ENCODE measurements around the gene RIF1.
"Not testable (repeated sequence)": the region's sequence is repeated elsewhere in the genome, so short reads cannot be mapped to it uniquely, and the experiment has no call there.

RIF1 gene

DNA sequence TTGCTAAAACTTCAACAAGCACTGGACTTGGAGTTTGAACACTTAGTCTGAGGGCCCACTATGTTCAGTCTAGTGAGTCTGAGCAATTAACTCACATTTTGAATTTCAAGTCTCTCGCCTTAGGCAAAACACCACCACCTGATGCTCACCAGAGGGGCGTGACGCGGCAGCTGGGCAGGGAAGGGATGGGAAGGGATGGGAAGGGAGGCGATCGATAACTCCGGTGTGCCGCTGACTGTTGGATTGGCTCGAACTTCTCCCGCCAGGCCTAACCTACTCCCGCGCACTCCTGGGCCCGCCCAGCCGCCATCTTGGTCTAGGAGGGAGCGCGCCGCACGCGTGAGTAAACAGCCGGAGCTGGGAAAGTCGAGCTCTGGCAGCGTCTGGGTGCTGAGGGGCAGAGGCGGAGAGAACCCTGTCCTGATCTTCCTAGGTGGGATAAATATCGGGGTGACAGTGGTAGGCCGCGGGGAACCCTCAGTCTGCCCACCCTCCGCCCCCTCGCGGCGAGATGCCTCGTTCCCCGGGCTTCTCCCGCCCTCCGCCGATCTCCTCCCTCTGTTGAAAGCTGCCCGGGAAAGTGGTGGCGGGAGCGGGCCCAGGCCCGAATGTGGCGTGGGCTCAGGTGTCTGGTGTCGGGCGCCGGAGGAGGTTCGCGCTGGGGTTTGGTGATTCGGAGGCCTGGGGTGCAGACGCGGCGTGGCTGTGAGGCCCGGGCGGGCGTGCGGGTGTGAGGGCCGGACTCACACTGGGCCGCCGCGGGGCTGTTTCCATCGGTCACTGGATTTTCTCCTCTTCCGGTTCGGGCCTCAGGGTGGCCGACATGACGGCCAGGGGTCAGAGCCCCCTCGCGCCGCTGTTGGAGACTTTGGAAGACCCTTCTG, at the start of gene RIF1:
TSS of gene RIF1 (plus strand) at position 302 of the 884 bp plus-strand sequence. CDS start at position 824, 522 bp downstream.
- peak; percentile 62 for DNase-seq (ENCODE audit: low read depth)

- DNase-seq (ENCODE audit: low read depth): no peak
Observed at GRCh38 chr2:151361674-151362370, 47.9 kb upstream of the RIF1 start.

DNA sequence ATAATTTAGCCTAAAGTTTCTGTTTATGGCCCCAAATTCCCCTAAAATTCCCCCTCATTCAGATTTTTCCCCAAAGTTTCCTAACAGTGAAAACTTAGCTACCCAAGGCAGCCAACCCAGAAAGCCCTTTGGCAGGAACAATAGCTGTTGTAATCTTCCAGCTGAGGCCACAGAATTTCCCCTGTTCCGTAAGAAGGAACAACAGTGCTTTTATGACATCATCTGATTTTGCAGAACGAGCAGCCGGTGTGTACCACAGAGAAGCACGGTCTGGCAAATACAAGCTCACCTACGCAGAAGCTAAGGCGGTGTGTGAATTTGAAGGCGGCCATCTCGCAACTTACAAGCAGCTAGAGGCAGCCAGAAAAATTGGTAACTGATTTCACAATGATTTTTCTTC, 46.0 kb upstream of the RIF1 start:
- no peak for DNase-seq (ENCODE audit: low read depth)

GRCh38 chr2:151367571-151367970, 42.1 kb upstream of the RIF1 start:
- no peak for DNase-seq (ENCODE audit: low read depth)

- no peak for DNase-seq (ENCODE audit: low read depth)
Observed at GRCh38 chr2:151374436-151374835, 35.3 kb upstream of the RIF1 start.

DNA sequence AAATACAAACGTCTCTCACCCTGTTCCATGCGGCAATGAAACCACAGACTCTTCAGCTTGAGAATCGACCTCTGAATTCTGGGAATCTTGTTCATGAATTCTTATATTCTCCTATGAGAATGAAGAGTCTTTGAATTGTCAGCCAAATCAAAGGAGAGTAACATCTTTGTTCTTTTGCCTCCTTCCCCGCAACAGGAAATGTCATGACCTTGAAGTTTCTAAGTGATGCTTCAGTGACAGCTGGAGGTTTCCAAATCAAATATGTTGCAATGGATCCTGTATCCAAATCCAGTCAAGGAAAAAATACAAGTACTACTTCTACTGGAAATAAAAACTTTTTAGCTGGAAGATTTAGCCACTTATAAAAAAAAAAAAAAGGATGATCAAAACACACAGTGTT, 30.5 kb upstream of the RIF1 start:
- DNase-seq (ENCODE audit: low read depth): no peak

- no peak for DNase-seq (ENCODE audit: low read depth)
Observed at GRCh38 chr2:151380580-151381235, 29.0 kb upstream of the RIF1 start.

DNA sequence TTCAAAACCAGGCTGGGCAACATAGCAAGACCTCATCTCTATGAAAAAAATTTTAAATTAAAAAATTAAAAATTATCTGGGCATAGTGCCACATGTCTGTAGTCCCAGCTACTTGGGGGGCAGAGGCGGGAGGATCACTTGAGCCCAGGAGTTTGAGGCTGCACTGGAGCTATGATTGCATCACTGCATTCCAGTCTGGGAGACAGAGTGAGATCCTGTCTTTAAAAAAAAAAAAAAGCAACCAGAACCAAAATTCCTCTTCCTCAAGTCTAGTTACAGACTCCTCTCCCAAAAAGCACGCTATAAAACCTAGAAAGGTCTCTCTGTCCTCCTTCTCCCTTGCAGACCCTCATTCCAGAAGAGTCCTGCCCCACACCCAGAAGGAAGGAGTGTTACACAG, 28.4 kb upstream of the RIF1 start:
- DNase-seq (ENCODE audit: low read depth): no peak

- DNase-seq (ENCODE audit: low read depth): no peak
Observed at GRCh38 chr2:151388011-151388410, 21.7 kb upstream of the RIF1 start.

GRCh38 chr2:151391436-151391835, 18.3 kb upstream of the RIF1 start:
- no peak for DNase-seq (ENCODE audit: low read depth)

GRCh38 chr2:151394509-151394908, 15.2 kb upstream of the RIF1 start:
- no peak for DNase-seq (ENCODE audit: low read depth)

- no peak for DNase-seq (ENCODE audit: low read depth)
Observed at GRCh38 chr2:151395509-151396374, 14.0 kb upstream of the RIF1 start.

- no peak for DNase-seq (ENCODE audit: low read depth)
Observed at GRCh38 chr2:151399981-151400380, 9.7 kb upstream of the RIF1 start.

DNA sequence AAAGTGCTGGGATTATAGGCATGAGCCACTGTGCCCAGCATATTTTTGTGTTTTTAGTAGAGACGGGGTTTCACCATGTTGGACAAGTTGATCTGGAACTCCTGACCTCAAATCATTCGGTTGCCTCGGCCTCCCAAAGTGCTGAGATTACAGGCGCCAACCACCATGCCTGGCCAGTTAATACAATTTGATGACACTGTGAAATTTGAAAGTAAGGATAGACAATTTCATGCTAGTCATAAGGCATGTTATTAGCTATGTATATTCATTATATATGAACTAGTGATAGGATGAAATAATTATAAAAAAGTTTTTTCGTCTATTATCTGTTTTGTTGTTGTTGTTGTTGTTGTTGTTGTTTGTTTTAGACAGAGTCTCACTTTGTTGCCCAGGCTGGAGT, 8.6 kb upstream of the RIF1 start:
- no peak for DNase-seq (ENCODE audit: low read depth)

DNA sequence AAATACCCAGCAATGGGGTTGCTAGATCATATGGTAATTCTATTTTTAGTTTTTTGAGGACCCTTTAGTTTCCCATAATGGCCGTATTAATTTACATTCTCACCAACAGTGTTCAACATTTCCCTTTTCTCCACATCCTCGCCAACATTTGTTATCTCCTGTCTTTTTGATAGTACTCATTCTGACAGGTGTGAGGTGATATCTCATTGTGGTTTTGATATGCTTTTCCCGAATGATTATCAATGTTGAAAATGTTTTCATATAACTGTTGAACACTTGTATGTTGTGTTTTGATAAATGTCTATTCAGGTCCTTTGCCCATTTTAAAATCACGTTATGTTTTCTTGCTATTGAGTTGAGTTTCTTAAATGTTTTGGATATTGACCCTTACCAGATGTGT, 5.8 kb upstream of the RIF1 start:
- no peak for DNase-seq (ENCODE audit: low read depth)

- no peak for DNase-seq (ENCODE audit: low read depth)
Observed at GRCh38 chr2:151405376-151405775, 4.3 kb upstream of the RIF1 start.

DNA sequence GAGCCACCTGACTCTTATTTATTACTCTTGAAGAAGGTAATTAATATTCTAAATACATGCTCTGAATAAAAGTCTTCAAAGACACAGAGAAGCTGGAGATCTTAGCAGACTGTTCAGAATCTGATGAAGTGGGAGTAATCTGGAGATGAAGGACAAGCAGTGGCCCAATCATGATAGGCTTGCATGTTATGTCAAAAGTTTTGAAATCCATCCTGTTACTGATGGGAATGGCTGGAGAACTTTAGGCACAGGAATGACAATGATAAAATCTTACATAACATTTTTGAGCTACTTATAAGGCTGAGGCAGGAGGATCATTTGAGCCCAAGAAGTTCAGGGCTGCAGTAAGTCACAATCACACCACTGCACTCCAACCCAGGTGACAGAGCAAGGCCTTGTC, 2.4 kb upstream of the RIF1 start:
- no peak for DNase-seq (ENCODE audit: low read depth)

DNA sequence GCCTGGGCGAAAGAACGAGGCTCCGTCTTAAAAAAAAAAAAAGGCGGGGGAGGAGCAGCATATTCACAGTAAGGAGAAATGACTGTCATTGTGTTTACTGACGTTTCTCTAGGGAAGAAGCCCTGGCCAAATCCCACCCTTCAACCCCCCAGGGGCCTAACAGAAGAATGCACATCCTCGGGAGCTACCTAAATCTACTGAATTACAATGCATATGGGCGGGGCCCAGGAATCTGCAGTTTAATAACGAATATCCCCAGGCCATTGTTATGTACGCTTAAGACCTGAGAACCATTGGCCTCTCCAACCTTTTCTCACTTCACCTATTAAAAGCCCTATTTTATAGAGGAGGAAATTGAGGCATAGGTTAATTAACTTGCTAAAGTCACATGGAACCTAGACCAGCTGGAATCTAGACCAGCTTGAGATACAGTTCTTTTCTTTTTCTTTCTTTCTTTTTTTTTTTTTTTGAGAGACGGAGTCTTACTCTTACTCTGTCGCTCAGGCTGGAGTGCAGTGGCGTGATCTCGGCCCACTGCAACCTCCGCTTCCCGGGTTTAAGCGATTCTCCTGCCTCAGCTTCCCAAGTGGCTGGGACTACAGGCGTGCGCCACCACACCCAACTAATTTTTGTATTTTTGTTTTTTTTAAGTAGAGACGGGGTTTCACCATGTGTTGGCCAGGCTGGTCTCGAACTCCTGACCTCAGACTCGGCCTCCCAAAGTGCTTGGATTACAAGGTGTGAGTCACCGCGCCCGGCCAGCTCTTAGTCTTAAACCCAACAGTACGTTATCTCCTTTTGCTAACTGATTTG, 708 bp upstream of the RIF1 start:
- no peak for DNase-seq (ENCODE audit: low read depth)

GRCh38 chr2:151410485-151410834, 758 bp downstream of the RIF1 start:
- peak; percentile 15 for DNase-seq (ENCODE audit: low read depth)

DNA sequence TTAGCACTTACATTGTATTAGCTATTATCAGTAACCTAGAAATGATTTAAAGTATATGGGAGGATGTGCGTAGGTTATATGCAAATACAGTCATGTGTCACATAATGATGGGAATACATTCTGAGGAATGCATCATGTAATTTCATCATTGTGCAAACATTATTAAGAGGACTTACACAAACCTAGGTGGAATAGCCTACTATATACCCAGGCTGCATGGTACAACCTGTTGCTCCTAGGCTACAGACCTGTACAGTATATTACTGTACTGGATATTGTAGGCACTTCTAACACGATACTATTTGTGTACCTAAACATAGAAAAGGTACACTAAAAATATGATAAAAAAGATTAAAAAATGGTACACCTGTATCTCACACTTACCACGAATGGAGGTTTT, 7.9 kb downstream of the RIF1 start:
- DNase-seq (ENCODE audit: low read depth): no peak

GRCh38 chr2:151421681-151422080, 12.0 kb downstream of the RIF1 start:
- not testable (repeated sequence) for DNase-seq (ENCODE audit: low read depth)

All from stimulated activated CD8-positive, alpha-beta memory T cell treated with anti-CD3 and anti-CD28 coated beads, Interleukin-12 subunit alpha, Interleukin-12 subunit beta, amount 100 ng/mL, for 4 hours (primary cell).